Tibial artery (tissue), 4 donors: ENCODE measurements around the gene ANKRD13C.

ENCODE experiments used
- DNase-seq, 2 donors: peaks; one replicate each; pipeline ENCODE4 v3.0.0-alpha.2; 2019
- H3K27ac ChIP-seq, 2 donors: fragments of 200-600 bp; sonication (generic) in 1 of 2; 1 replicate in 1 of 2; 2 replicates in 1 of 2; pipeline ENCODE4 v1.5.1; 2018 to 2019; ENCODE audit warnings: mild to moderate bottlenecking in 1 of 2
- H3K27me3 ChIP-seq, 2 donors: fragments of 200-600 bp; sonication (generic) in 1 of 2; one replicate each; pipeline versions ENCODE4 v1.5.1 to v1.6.0; 2016 to 2019
- H3K36me3 ChIP-seq, 3 donors: fragments of 200-600 bp; sonication (generic) in 2 of 3; one replicate each; pipeline ENCODE4 v1.5.1; 2016 to 2019; ENCODE audit warnings: mild to moderate bottlenecking in 2 of 3
- H3K4me1 ChIP-seq, 4 donors: fragments of 200-600 bp; sonication (generic) in 2 of 4; 1 replicate in 3 of 4; 2 replicates in 1 of 4; pipeline ENCODE4 v1.5.1; 2016 to 2019
- H3K4me3 ChIP-seq, 2 donors: fragments of 200-600 bp; sonication (generic) in 1 of 2; 1 replicate in 1 of 2; 2 replicates in 1 of 2; pipeline ENCODE4 v1.5.1; 2018 to 2019; ENCODE audit warnings: mild to moderate bottlenecking in 2 of 2
- H3K9me3 ChIP-seq, 3 donors: fragments of 200-600 bp; sonication (generic) in 1 of 3; one replicate each; pipeline ENCODE4 v1.5.1; 2016 to 2019
- CTCF ChIP-seq, 2 experiments: fragments of 200-600 bp in 1 of 2; fragments of 450-650 bp in 1 of 2; IDR thresholded peaks; one replicate each; pipeline ENCODE4 v1.5.1; 2017 to 2019; ENCODE audit warnings: antibody characterized with exemption in 2 of 2, mild to moderate bottlenecking in 1 of 2, moderate library complexity in 1 of 2
- intact Hi-C: fragments of 100-400 bp; cut with DNase I; formaldehyde crosslinking; loops from one replicate; pipeline ENCODE4 v1.15.0; 2023; ENCODE audit warnings: low total_unique reads

Gene ANKRD13C

GRCh38 chr1:70239940-70240339 lies 114.6 kb downstream of the ANKRD13C start:
- intact Hi-C loops: loop anchor here (10.0 kb wide), 1 partner anchor 825 kb away; no protein-coding TSS in a partner anchor
- Histone ChIP-seq H3K27ac (no peak overlapping the region), H3K4me3 (no peak overlapping the region), H3K27me3 (no peaks in the 10 kb centered on the region), H3K9me3 (no peaks in the 10 kb centered on the region), H3K36me3 (peaks cover 94 to 98% (median 95%) of the 10 kb centered on the region in 3 donors), H3K4me1 (no peaks in the 10 kb centered on the region)
- no peak for DNase-seq
- TF ChIP-seq CTCF (IDR thresholded peaks at IDR 0.05): no peak

GRCh38 chr1:70234733-70235132 lies 119.8 kb downstream of the ANKRD13C start:
- Histone ChIP-seq H3K4me1 (no peaks in the 10 kb centered on the region), H3K36me3 (peaks cover 78 to 95% (median 94%) of the 10 kb centered on the region in 3 donors), H3K27ac (no peak overlapping the region), H3K4me3 (no peak overlapping the region), H3K9me3 (no peaks in the 10 kb centered on the region), H3K27me3 (no peaks in the 10 kb centered on the region)
- TF ChIP-seq CTCF (IDR thresholded peaks at IDR 0.05): no peak
- intact Hi-C loops: loop anchor here (10.0 kb wide), 1 partner anchor 830 kb away; no protein-coding TSS in a partner anchor
- DNase-seq: no peak

GRCh38 chr1:70231475-70231874 lies 123.0 kb downstream of the ANKRD13C start:
- TF ChIP-seq CTCF (IDR thresholded peaks at IDR 0.05): no peak
- intact Hi-C loops: loop anchor here (10.0 kb wide), 1 partner anchor 833 kb away; no protein-coding TSS in a partner anchor

GRCh38 chr1:70228670-70229069 lies 125.9 kb downstream of the ANKRD13C start:
- DNase-seq: no peak
- Histone ChIP-seq H3K4me1 (peaks cover 0 to 56% (median 16%) of the 10 kb centered on the region in 4 donors), H3K9me3 (no peaks in the 10 kb centered on the region), H3K4me3 (no peak overlapping the region), H3K27ac (no peak overlapping the region), H3K27me3 (no peaks in the 10 kb centered on the region), H3K36me3 (peaks cover 33 to 72% (median 57%) of the 10 kb centered on the region in 3 donors)
- intact Hi-C loops: loop anchor here (10.0 kb wide), 2 partner anchors 116 to 186 kb away; partner anchors contain the start of gene CTH
- TF ChIP-seq CTCF (IDR thresholded peaks at IDR 0.05): no peak

More at GRCh38 chr1:70231475-70231874, 123.0 kb downstream of the ANKRD13C start:
- no peak overlapping the region for H3K27ac ChIP-seq
- no peak for DNase-seq
- no peak overlapping the region for H3K4me3 ChIP-seq
- H3K27me3 ChIP-seq: no peaks in the 10 kb centered on the region
- no peaks in the 10 kb centered on the region for H3K9me3 ChIP-seq
- H3K4me1 ChIP-seq: peaks cover 0 to 29% (median 4%) of the 10 kb centered on the region in 4 donors
- peaks cover 58 to 79% (median 76%) of the 10 kb centered on the region in 3 donors for H3K36me3 ChIP-seq

GRCh38 chr1:70227439-70227838 lies 127.1 kb downstream of the ANKRD13C start:
- H3K4me1 ChIP-seq: peaks cover 0 to 68% (median 26%) of the 10 kb centered on the region in 4 donors
- H3K9me3 ChIP-seq: no peaks in the 10 kb centered on the region
- TF ChIP-seq CTCF (IDR thresholded peaks at IDR 0.05): no peak
- no peak overlapping the region for H3K27ac ChIP-seq
- no peak for DNase-seq
- intact Hi-C loops: loop anchor here (10.0 kb wide), 2 partner anchors 117 to 187 kb away; partner anchors contain the start of gene CTH
- no peak overlapping the region for H3K4me3 ChIP-seq
- no peaks in the 10 kb centered on the region for H3K27me3 ChIP-seq
- H3K36me3 ChIP-seq: peaks cover 21 to 60% (median 44%) of the 10 kb centered on the region in 3 donors
